GM12875 (cell line): Measurements from ENCODE around the gene SLC35A5.

Experiments
- H3K4me3 ChIP-seq: one replicate; pipeline ENCODE4 v1.5.1; 2011; ENCODE audit warnings: low read depth, low read length, control low read depth
- CTCF ChIP-seq: IDR thresholded peaks from 2 replicates; pipeline ENCODE4 v1.5.1; 2011; ENCODE audit warnings: low read depth, mild to moderate bottlenecking, control low read depth, inconsistent platforms, low read length, moderate library complexity, borderline replicate concordance; ENCODE audit not compliant: insufficient read depth

Gene SLC35A5

GRCh38 chr3:112633757-112634156 lies 71.9 kb downstream of the SLC35A5 start:
- no peak for TF ChIP-seq CTCF
- H3K4me3 ChIP-seq, result no peak overlapping the region

- no peak overlapping the region for H3K4me3 ChIP-seq
- no peak for TF ChIP-seq CTCF
Measured at GRCh38 chr3:112634786-112635541, 73.1 kb downstream of the SLC35A5 start.
